Upper lobe of left lung (tissue), 4 donors: ENCODE data around the gene ADAP2.

Source experiments
- CTCF ChIP-seq, 6 experiments: fragments of 450-650 bp in 4 of 6; fragments of 200-600 bp in 2 of 6; sonication (generic) in 2 of 6; IDR thresholded peaks; one replicate each; pipeline ENCODE4 v1.5.1; 2016 to 2019; ENCODE audit warnings: antibody characterized with exemption in 6 of 6
- EP300 ChIP-seq, 4 donors: sonication (generic); formaldehyde crosslinking; IDR thresholded peaks; one replicate each; pipeline ENCODE4 v1.5.1; 2017; ENCODE audit warnings: antibody characterized with exemption in 4 of 4, control low read depth in 2 of 4
- POLR2A ChIP-seq, 4 donors: fragments of 450-650 bp; IDR thresholded peaks; one replicate each; pipeline ENCODE4 v1.5.1; 2016 to 2017; ENCODE audit warnings: antibody characterized with exemption in 4 of 4, mild to moderate bottlenecking in 2 of 4

- no peak for TF ChIP-seq CTCF (IDR thresholded peaks at IDR 0.05)
- no peak for TF ChIP-seq POLR2A (IDR thresholded peaks at IDR 0.05)
- TF ChIP-seq EP300 (IDR thresholded peaks at IDR 0.05), result no peak
Measured at GRCh38 chr17:30964876-30965275, 43.1 kb downstream of the ADAP2 start.
